ENCODE measurements around the gene TRAPPC11. TPM values are rescaled to one million over a fixed set of nuclear protein-coding genes. Genes with fewer than 3 reads are reported as not detected.

The TRAPPC11 gene
- total and polyA plus RNA-seq, 9 of the 15 experiments (the other 6 are each of a cell fraction or from before 2014, with no cell fraction given), result 11.6 to 49.0 (median 28.7) TPM

DNA sequence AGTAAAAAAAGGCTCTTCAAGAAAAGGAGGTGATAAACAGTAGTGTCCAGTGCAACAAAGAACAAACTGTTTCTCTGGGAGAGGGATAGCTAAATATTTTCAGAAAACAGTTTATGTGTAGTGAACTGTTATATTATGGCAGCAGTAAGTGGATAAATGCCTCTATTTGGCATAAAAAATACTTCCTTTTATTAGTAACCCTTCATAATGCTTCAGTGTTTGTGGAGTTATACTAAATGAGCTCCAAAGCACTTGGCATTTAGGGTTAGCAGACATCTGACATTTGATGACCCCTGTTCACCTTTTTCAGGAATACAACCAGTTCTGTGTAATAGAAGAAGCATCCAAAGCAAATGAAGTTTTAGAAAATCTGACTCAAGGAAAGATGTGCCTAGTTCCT is 31.9 kb downstream of the TRAPPC11 start:
- POLR2A ChIA-PET, result no interaction called here
- DNase-seq (ENCODE audit: extremely low read depth in 1 of 4, low spot score in 3 of 4) (no peak), FAIRE-seq (peak; percentile 23), ATAC-seq (no peak)
- Histone ChIP-seq H3K9ac (ENCODE audit: insufficient read depth in 1 of 2, low read depth in 2 of 2, low read length in 2 of 2) (no peak overlapping the region), H2AFZ (ENCODE audit: low read depth, low read length) (no peak overlapping the region), H3K9me1 (ENCODE audit: control insufficient read depth, insufficient read depth, low read length) (no peaks in the 10 kb centered on the region), H3K4me3 (no peak overlapping the region), H3K79me2 (ENCODE audit: control insufficient read depth, insufficient read depth, low read length) (no peaks in the 10 kb centered on the region), H3K4me2 (ENCODE audit: insufficient read depth, low read length) (no peak overlapping the region), H3K4me1 (replicated peaks in 1 of 2; ENCODE audit: control insufficient read depth in 2 of 2, insufficient read depth in 2 of 2, low read length in 2 of 2) (no peaks in the 10 kb centered on the region), H3K9me3 (replicated peaks; ENCODE audit: control insufficient read depth, insufficient read depth, low read depth, low read length) (no peaks in the 10 kb centered on the region), H3K27ac (ENCODE audit: extremely low read depth, low read depth, low read length) (no peak overlapping the region), H3K27me3 (ENCODE audit: control insufficient read depth in 2 of 2, insufficient read depth in 2 of 2, low read length in 2 of 2) (no peaks in the 10 kb centered on the region), H3K36me3 (ENCODE audit: control insufficient read depth, insufficient read depth, low read length) (peaks cover 65% of the 10 kb centered on the region), H4K20me1 (replicated peaks; ENCODE audit: control insufficient read depth, insufficient read depth, low read length) (no peaks in the 10 kb centered on the region)
- in situ Hi-C loops (cut with MboI), result no loop called here
- CTCF ChIA-PET (ENCODE audit: low intra/inter-chr PET ratio), result no interaction called here
- BruUV-seq (replicated peaks), result no TSS peak
- TF ChIP-seq ZNF75A (CRISPR knock-in tag; IDR thresholded peaks at IDR 0.05) (no peak), E2F4 (CRISPR knock-in tag; IDR thresholded peaks at IDR 0.05; ENCODE audit: low read depth) (no peak), ZNF586 (CRISPR knock-in tag; conservative IDR thresholded peaks at IDR 0.05) (no peak), MYNN (IDR thresholded peaks at IDR 0.05) (no peak), MYNN (CRISPR knock-in tag; IDR thresholded peaks at IDR 0.05) (no peak), PCBP1 (IDR thresholded peaks at IDR 0.05; ENCODE audit: low read depth, low read length, poor library complexity, severe bottlenecking) (no peak), PURB (CRISPR knock-in tag; IDR thresholded peaks at IDR 0.05; ENCODE audit: low read depth) (no peak), PML (IDR thresholded peaks at IDR 0.05; ENCODE audit: low read length) (no peak), TRIM28 (IDR thresholded peaks at IDR 0.05) (no peak), ZBTB7A (IDR thresholded peaks at IDR 0.05; ENCODE audit: borderline replicate concordance, control insufficient read depth, low read depth, low read length) (no peak), ZNF766 (CRISPR knock-in tag; conservative IDR thresholded peaks at IDR 0.05) (no peak)
- TF ChIP-seq, protein P1, sequence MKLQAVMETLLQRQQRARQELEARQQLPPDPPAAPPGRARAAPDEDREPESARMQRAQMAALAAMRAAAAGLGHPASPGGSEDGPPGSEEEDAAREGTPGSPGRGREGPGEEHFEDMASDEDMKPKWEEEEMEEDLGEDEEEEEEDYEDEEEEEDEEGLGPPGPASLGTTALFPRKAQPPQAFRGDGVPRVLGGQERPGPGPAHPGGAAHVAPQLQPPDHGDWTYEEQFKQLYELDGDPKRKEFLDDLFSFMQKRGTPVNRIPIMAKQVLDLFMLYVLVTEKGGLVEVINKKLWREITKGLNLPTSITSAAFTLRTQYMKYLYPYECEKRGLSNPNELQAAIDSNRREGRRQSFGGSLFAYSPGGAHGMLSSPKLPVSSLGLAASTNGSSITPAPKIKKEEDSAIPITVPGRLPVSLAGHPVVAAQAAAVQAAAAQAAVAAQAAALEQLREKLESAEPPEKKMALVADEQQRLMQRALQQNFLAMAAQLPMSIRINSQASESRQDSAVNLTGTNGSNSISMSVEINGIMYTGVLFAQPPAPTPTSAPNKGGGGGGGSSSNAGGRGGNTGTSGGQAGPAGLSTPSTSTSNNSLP (IDR thresholded peaks at IDR 0.05; ENCODE audit: borderline replicate concordance, low read depth, low read length), result no peak
- intact Hi-C loops (cut with micrococcal nuclease), result no loop called here
